ENCODE measurements around the gene TBC1D14. TPM values are rescaled to one million over a fixed set of nuclear protein-coding genes. Genes with fewer than 3 reads are reported as not detected.

TBC1D14 gene
- total RNA-seq, 1 experiment from 2014 or later = 36.3 TPM

- TF ChIP-seq POLR2AphosphoS5 (IDR thresholded peaks at IDR 0.05; ENCODE audit: low read depth, low read length) = no peak
- no peak for TF ChIP-seq SIN3A (IDR thresholded peaks at IDR 0.05; ENCODE audit: borderline replicate concordance, insufficient read depth, low read depth, low read length)
- TF ChIP-seq, protein P1, sequence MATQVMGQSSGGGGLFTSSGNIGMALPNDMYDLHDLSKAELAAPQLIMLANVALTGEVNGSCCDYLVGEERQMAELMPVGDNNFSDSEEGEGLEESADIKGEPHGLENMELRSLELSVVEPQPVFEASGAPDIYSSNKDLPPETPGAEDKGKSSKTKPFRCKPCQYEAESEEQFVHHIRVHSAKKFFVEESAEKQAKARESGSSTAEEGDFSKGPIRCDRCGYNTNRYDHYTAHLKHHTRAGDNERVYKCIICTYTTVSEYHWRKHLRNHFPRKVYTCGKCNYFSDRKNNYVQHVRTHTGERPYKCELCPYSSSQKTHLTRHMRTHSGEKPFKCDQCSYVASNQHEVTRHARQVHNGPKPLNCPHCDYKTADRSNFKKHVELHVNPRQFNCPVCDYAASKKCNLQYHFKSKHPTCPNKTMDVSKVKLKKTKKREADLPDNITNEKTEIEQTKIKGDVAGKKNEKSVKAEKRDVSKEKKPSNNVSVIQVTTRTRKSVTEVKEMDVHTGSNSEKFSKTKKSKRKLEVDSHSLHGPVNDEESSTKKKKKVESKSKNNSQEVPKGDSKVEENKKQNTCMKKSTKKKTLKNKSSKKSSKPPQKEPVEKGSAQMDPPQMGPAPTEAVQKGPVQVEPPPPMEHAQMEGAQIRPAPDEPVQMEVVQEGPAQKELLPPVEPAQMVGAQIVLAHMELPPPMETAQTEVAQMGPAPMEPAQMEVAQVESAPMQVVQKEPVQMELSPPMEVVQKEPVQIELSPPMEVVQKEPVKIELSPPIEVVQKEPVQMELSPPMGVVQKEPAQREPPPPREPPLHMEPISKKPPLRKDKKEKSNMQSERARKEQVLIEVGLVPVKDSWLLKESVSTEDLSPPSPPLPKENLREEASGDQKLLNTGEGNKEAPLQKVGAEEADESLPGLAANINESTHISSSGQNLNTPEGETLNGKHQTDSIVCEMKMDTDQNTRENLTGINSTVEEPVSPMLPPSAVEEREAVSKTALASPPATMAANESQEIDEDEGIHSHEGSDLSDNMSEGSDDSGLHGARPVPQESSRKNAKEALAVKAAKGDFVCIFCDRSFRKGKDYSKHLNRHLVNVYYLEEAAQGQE (IDR thresholded peaks at IDR 0.05; ENCODE audit: insufficient read depth in 1 of 2, low read depth in 2 of 2, low read length in 1 of 2) = no peak
- TF ChIP-seq TCF7L2 (IDR thresholded peaks at IDR 0.05; ENCODE audit: low read depth, low read length) = no peak
- Histone ChIP-seq H3K27ac (ENCODE audit: low read length) (no peak overlapping the region), H3K36me3 (ENCODE audit: control insufficient read depth, insufficient read depth, low read length) (peaks cover 9% of the 10 kb centered on the region), H3K27me3 (ENCODE audit: control insufficient read depth, insufficient read depth, low read length) (no peaks in the 10 kb centered on the region), H3K4me1 (ENCODE audit: control insufficient read depth, insufficient read depth, low read length) (no peaks in the 10 kb centered on the region), H3K4me3 (ENCODE audit: low read depth in 2 of 2, low read length in 2 of 2) (no peak overlapping the region), H3K9me3 (ENCODE audit: control insufficient read depth, insufficient read depth, low read depth, low read length) (no peaks in the 10 kb centered on the region)
- in situ Hi-C loops (cut with HindIII; ENCODE audit: low pct_unique_long_range_greater_than_20kb, low sequenced_read_pairs) = no loop called here
- DNase-seq (ENCODE audit: low read depth, low spot score) = no peak
- ChIA-PET POLR2A (interaction anchor here (0.5 kb wide), 1 partner anchor 870 kb away, joined by 3 read pairs; no protein-coding TSS in a partner anchor), CTCF (no interaction called here)
- intact Hi-C loops (cut with micrococcal nuclease; ENCODE audit: unreplicated experiment) = no loop called here
- no TSS peak for BruUV-seq (replicated peaks)
- ATAC-seq = no peak
These were observed 27.7 kb upstream of the TBC1D14 start for GRCh38 chr4:6881908-6882307.

- Histone ChIP-seq H3K4me1 (ENCODE audit: control insufficient read depth, insufficient read depth, low read length) (no peaks in the 10 kb centered on the region), H3K36me3 (ENCODE audit: control insufficient read depth, insufficient read depth, low read length) (peaks cover 7% of the 10 kb centered on the region; the same call in 1 of the 2 replicates), H3K27me3 (ENCODE audit: control insufficient read depth, insufficient read depth, low read length) (no peaks in the 10 kb centered on the region), H3K27ac (ENCODE audit: low read length) (no peak overlapping the region), H3K9me3 (ENCODE audit: control insufficient read depth, insufficient read depth, low read depth, low read length) (no peaks in the 10 kb centered on the region), H3K4me3 (ENCODE audit: low read depth in 2 of 2, low read length in 2 of 2) (no peak overlapping the region)
- intact Hi-C loops (cut with micrococcal nuclease; ENCODE audit: unreplicated experiment) (no loop called here), in situ Hi-C loops (cut with HindIII; ENCODE audit: low pct_unique_long_range_greater_than_20kb, low sequenced_read_pairs) (no loop called here)
- BruUV-seq (replicated peaks) = no TSS peak
- ATAC-seq (no peak), DNase-seq (ENCODE audit: low read depth, low spot score) (no peak)
- POLR2A ChIA-PET = no interaction called here
- CTCF ChIA-PET = no interaction called here
- TF ChIP-seq CTCF (IDR thresholded peaks at IDR 0.05) (no peak), POLR2AphosphoS5 (IDR thresholded peaks at IDR 0.05; ENCODE audit: low read depth, low read length) (no peak), TCF7L2 (IDR thresholded peaks at IDR 0.05; ENCODE audit: low read depth, low read length) (no peak)
- TF ChIP-seq, protein P1 (IDR thresholded peaks at IDR 0.05; ENCODE audit: insufficient read depth in 1 of 2, low read depth in 2 of 2, low read length in 1 of 2) = no peak
These were observed 25.2 kb upstream of the TBC1D14 start for GRCh38 chr4:6884341-6884870.
